Esophagus muscularis mucosa (tissue), 4 donors: ENCODE measurements around the gene RGN. TPM values are rescaled to one million over a fixed set of nuclear protein-coding genes. Genes with fewer than 3 reads are reported as not detected.

Source experiments
- DNase-seq: peaks from one replicate; pipeline ENCODE4 v3.0.0-alpha.2; 2017; ENCODE audit errors: extremely low spot score
- H3K27ac ChIP-seq, 4 donors: fragments of 200-600 bp; sonication (generic); replicated peaks in 1 of 4; 1 replicate in 3 of 4; 2 replicates in 1 of 4; pipeline ENCODE4 v1.5.1; 2016 to 2019; ENCODE audit warnings: mild to moderate bottlenecking in 1 of 4
- H3K27me3 ChIP-seq, 4 donors: fragments of 200-600 bp; sonication (generic); one replicate each; pipeline versions ENCODE4 v1.5.1 to v1.6.0; 2016 to 2019
- H3K36me3 ChIP-seq, 4 donors: fragments of 200-600 bp; sonication (generic); one replicate each; pipeline ENCODE4 v1.5.1; 2016 to 2019
- H3K4me1 ChIP-seq, 4 donors: fragments of 200-600 bp; sonication (generic); one replicate each; pipeline ENCODE4 v1.5.1; 2016 to 2019
- H3K4me3 ChIP-seq, 4 donors: fragments of 200-600 bp; sonication (generic); 1 replicate in 2 of 4; 2 replicates in 2 of 4; pipeline ENCODE4 v1.5.1; 2016 to 2019; ENCODE audit warnings: mild to moderate bottlenecking in 4 of 4, moderate library complexity in 1 of 4
- H3K9me3 ChIP-seq, 4 donors: fragments of 200-600 bp; sonication (generic); 1 replicate in 3 of 4; 2 replicates in 1 of 4; pipeline ENCODE4 v1.5.1; 2016 to 2019
- CTCF ChIP-seq, 3 experiments: fragments of 200-600 bp in 2 of 3; fragments of 450-650 bp in 1 of 3; sonication (generic) in 2 of 3; IDR thresholded peaks; one replicate each; pipeline ENCODE4 v1.5.1; 2017 to 2019; ENCODE audit warnings: antibody characterized with exemption in 3 of 3, mild to moderate bottlenecking in 2 of 3, moderate library complexity in 1 of 3
- EP300 ChIP-seq: sonication (generic); formaldehyde crosslinking; IDR thresholded peaks from one replicate; pipeline ENCODE4 v1.6.1; 2017; ENCODE audit warnings: antibody characterized with exemption
- POLR2A ChIP-seq: fragments of 450-650 bp; IDR thresholded peaks from one replicate; pipeline ENCODE4 v1.6.1; 2017; ENCODE audit warnings: antibody characterized with exemption, moderate library complexity, mild to moderate bottlenecking, low read depth
- POLR2AphosphoS5 ChIP-seq, 2 donors: sonication (generic); formaldehyde crosslinking; IDR thresholded peaks; one replicate each; pipeline ENCODE4 v1.6.1; 2017; ENCODE audit warnings: antibody characterized with exemption in 2 of 2
- WGBS: methylation state at CpG from one replicate; pipeline ENCODE4 v1.1.5; 2018; 5-methylcytosine and 5-hydroxymethylcytosine counted together
- intact Hi-C: fragments of 100-400 bp; cut with DNase I; formaldehyde crosslinking; loops from one replicate; pipeline ENCODE4 v1.15.1; 2023
- total RNA-seq, 4 donors: library from RNA; depleted of rRNA; stranded (reverse); fragments of >200 nt; gene quantifications; one replicate each; pipeline versions ENCODE4 v1.1.0 to v1.2.1, GENCODE V29; 2016

The RGN gene
- total RNA-seq, 4 donors from 2014 or later: 6.1 to 10.8 (median 7.6) TPM

- no peak for DNase-seq
- 71% methylated on average over 2 of the region's 2 CpGs for WGBS
- no peaks in the 10 kb centered on the region for H3K9me3 ChIP-seq
- no peak overlapping the region for H3K27ac ChIP-seq
- H3K4me3 ChIP-seq: no peak overlapping the region
- intact Hi-C loops: no loop called here
- no peaks in the 10 kb centered on the region for H3K27me3 ChIP-seq
- H3K4me1 ChIP-seq: no peaks in the 10 kb centered on the region
- TF ChIP-seq EP300 (no peak), POLR2A (no peak), POLR2AphosphoS5 (IDR thresholded peaks at IDR 0.05) (no peak), CTCF (IDR thresholded peaks at IDR 0.05) (no peak)
- peaks cover 0 to 18% (median 4%) of the 10 kb centered on the region in 4 donors for H3K36me3 ChIP-seq
Observed at GRCh38 chrX:47060708-47061107, 17.5 kb upstream of the RGN start.

- intact Hi-C loops: no loop called here
- no peak overlapping the region for H3K27ac ChIP-seq
- no peaks in the 10 kb centered on the region for H3K27me3 ChIP-seq
- H3K36me3 ChIP-seq: peaks cover 0 to 16% (median 4%) of the 10 kb centered on the region in 4 donors
- WGBS: 80% methylated on average over 2 of the region's 2 CpGs
- H3K4me3 ChIP-seq: no peak overlapping the region
- no peaks in the 10 kb centered on the region for H3K4me1 ChIP-seq
- TF ChIP-seq POLR2AphosphoS5 (IDR thresholded peaks at IDR 0.05): no peak
- TF ChIP-seq POLR2A: no peak
- TF ChIP-seq CTCF (IDR thresholded peaks at IDR 0.05): no peak
- TF ChIP-seq EP300: no peak
- no peak for DNase-seq
- no peaks in the 10 kb centered on the region for H3K9me3 ChIP-seq
Observed at GRCh38 chrX:47061238-47061919, 16.9 kb upstream of the RGN start.

GRCh38 chrX:47063179-47063578, 15.1 kb upstream of the RGN start:
- no peak for TF ChIP-seq POLR2AphosphoS5 (IDR thresholded peaks at IDR 0.05)
- TF ChIP-seq POLR2A: no peak
- TF ChIP-seq EP300: no peak
- TF ChIP-seq CTCF (IDR thresholded peaks at IDR 0.05): no peak
- no peaks in the 10 kb centered on the region for H3K9me3 ChIP-seq
- no peak for DNase-seq
- peaks cover 0 to 8% (median 2%) of the 10 kb centered on the region in 4 donors for H3K36me3 ChIP-seq
- WGBS: 57% methylated on average over 2 of the region's 2 CpGs
- no peaks in the 10 kb centered on the region for H3K4me1 ChIP-seq
- no peak overlapping the region for H3K27ac ChIP-seq
- intact Hi-C loops: no loop called here
- no peak overlapping the region for H3K4me3 ChIP-seq
- no peaks in the 10 kb centered on the region for H3K27me3 ChIP-seq

- intact Hi-C loops: no loop called here
- no peak for TF ChIP-seq POLR2A
- TF ChIP-seq CTCF (IDR thresholded peaks at IDR 0.05): no peak
- TF ChIP-seq EP300: no peak
- no peak for TF ChIP-seq POLR2AphosphoS5 (IDR thresholded peaks at IDR 0.05)
- Histone ChIP-seq H3K4me3 (no peak overlapping the region), H3K36me3 (no peaks in the 10 kb centered on the region), H3K4me1 (no peaks in the 10 kb centered on the region), H3K27me3 (no peaks in the 10 kb centered on the region), H3K9me3 (no peaks in the 10 kb centered on the region), H3K27ac (no peak overlapping the region)
- 75% methylated on average over 2 of the region's 3 CpGs for WGBS
- DNase-seq: no peak
Observed at GRCh38 chrX:47068214-47068613, 10.0 kb upstream of the RGN start.

GRCh38 chrX:47068720-47069119, 9.5 kb upstream of the RGN start:
- Histone ChIP-seq H3K9me3 (no peaks in the 10 kb centered on the region), H3K36me3 (no peaks in the 10 kb centered on the region), H3K27ac (no peak overlapping the region), H3K27me3 (no peaks in the 10 kb centered on the region), H3K4me1 (no peaks in the 10 kb centered on the region), H3K4me3 (no peak overlapping the region)
- no peak for TF ChIP-seq CTCF (IDR thresholded peaks at IDR 0.05)
- no peak for TF ChIP-seq EP300
- TF ChIP-seq POLR2AphosphoS5 (IDR thresholded peaks at IDR 0.05): no peak
- no peak for TF ChIP-seq POLR2A
- no peak for DNase-seq
- intact Hi-C loops: no loop called here
